Activated naive CD8-positive, alpha-beta T cell treated with anti-CD3 and anti-CD28 coated beads, Interleukin-2, amount 10 ng/mL, durations not matched to agents 7 days and 5 days (primary cell): ENCODE data around the gene STX7. TPM values are rescaled to one million over a fixed set of nuclear protein-coding genes. Genes with fewer than 3 reads are reported as not detected.

Source experiments
- ATAC-seq: fragments of 150-1000 bp; cut with Tn5 transposase; one replicate; pipeline ENCODE4 v1.10.0; 2021; ENCODE audit warnings: low read depth, moderate library complexity
- POLR2A ChIA-PET: fragments of 350-600 bp; sonication (Branson Sonifier 250); formaldehyde crosslinking; loops from one replicate; lab custom pipeline; 2021; ENCODE audit warnings: antibody characterized with exemption; lab: Charles Lee
- DNase-seq: peaks from one replicate; pipeline ENCODE4 v3.0.0; 2021
- H3K27ac Mint-ChIP-seq: one replicate; pipeline ENCODE4 v1.8.0; 2022; ENCODE audit warnings: mild to moderate bottlenecking, mixed read lengths
- H3K27me3 Mint-ChIP-seq: one replicate; pipeline ENCODE4 v1.8.0; 2022; ENCODE audit warnings: mild to moderate bottlenecking, moderate library complexity, mixed read lengths
- H3K36me3 Mint-ChIP-seq: one replicate; pipeline ENCODE4 v1.8.0; 2021; ENCODE audit warnings: mild to moderate bottlenecking, mixed read lengths
- H3K4me1 Mint-ChIP-seq: one replicate; pipeline ENCODE4 v1.8.0; 2021; ENCODE audit warnings: mixed read lengths
- H3K4me3 Mint-ChIP-seq: one replicate; pipeline ENCODE4 v1.8.0; 2022; ENCODE audit warnings: mild to moderate bottlenecking, moderate library complexity, mixed read lengths
- H3K9me3 Mint-ChIP-seq: one replicate; pipeline ENCODE4 v1.8.0; 2021; ENCODE audit warnings: mixed read lengths
- total RNA-seq, 2 experiments: library from RNA; stranded (reverse); gene quantifications; one replicate each; pipeline ENCODE4 v1.2.3, GENCODE V29; 2021

Gene STX7
- total RNA-seq, 2 experiments from 2014 or later, result 20.5 to 25.0 TPM

GRCh38 chr6:132411296-132411695 is 101.6 kb downstream of the STX7 start:
- Mint-ChIP-seq H3K27me3 (peaks cover 34% of the 10 kb centered on the region), H3K9me3 (no peaks in the 10 kb centered on the region), H3K36me3 (no peaks in the 10 kb centered on the region), H3K27ac (no peak overlapping the region), H3K4me1 (no peaks in the 10 kb centered on the region), H3K4me3 (no peak overlapping the region)
- POLR2A ChIA-PET, result no interaction called here
- DNase-seq, result no peak
- no peak for ATAC-seq

GRCh38 chr6:132410830-132411229 is 102.1 kb downstream of the STX7 start:
- no peaks in the 10 kb centered on the region for H3K4me1 Mint-ChIP-seq
- POLR2A ChIA-PET, result no interaction called here

GRCh38 chr6:132405143-132405915 is 107.6 kb downstream of the STX7 start:
- H3K9me3 Mint-ChIP-seq, result no peaks in the 10 kb centered on the region
- no peak overlapping the region for H3K4me3 Mint-ChIP-seq
- DNase-seq (no peak), ATAC-seq (no peak)
- POLR2A ChIA-PET, result no interaction called here
- peaks cover 3% of the 10 kb centered on the region for H3K4me1 Mint-ChIP-seq
- peaks cover 42% of the 10 kb centered on the region for H3K27me3 Mint-ChIP-seq
- no peaks in the 10 kb centered on the region for H3K36me3 Mint-ChIP-seq
- no peak overlapping the region for H3K27ac Mint-ChIP-seq

More at GRCh38 chr6:132410830-132411229, 102.1 kb downstream of the STX7 start:
- no peaks in the 10 kb centered on the region for H3K9me3 Mint-ChIP-seq
- peaks cover 35% of the 10 kb centered on the region for H3K27me3 Mint-ChIP-seq
- no peak overlapping the region for H3K27ac Mint-ChIP-seq
- no peak for DNase-seq
- no peak overlapping the region for H3K4me3 Mint-ChIP-seq
- no peaks in the 10 kb centered on the region for H3K36me3 Mint-ChIP-seq
- no peak for ATAC-seq

- ATAC-seq (no peak), DNase-seq (no peak)
- POLR2A ChIA-PET, result no interaction called here
- H3K9me3 Mint-ChIP-seq, result no peaks in the 10 kb centered on the region
- H3K4me1 Mint-ChIP-seq, result peaks cover 3% of the 10 kb centered on the region
- H3K36me3 Mint-ChIP-seq, result no peaks in the 10 kb centered on the region
- H3K27me3 Mint-ChIP-seq, result peaks cover 48% of the 10 kb centered on the region
- no peak overlapping the region for H3K27ac Mint-ChIP-seq
- no peak overlapping the region for H3K4me3 Mint-ChIP-seq
These were observed 108.2 kb downstream of the STX7 start for GRCh38 chr6:132404736-132405135.

GRCh38 chr6:132404330-132404729 is 108.6 kb downstream of the STX7 start:
- peaks cover 3% of the 10 kb centered on the region for H3K4me1 Mint-ChIP-seq
- H3K9me3 Mint-ChIP-seq, result no peaks in the 10 kb centered on the region
- H3K36me3 Mint-ChIP-seq, result no peaks in the 10 kb centered on the region
- ATAC-seq (no peak), DNase-seq (no peak)
- H3K4me3 Mint-ChIP-seq, result no peak overlapping the region
- H3K27me3 Mint-ChIP-seq, result peaks cover 51% of the 10 kb centered on the region
- POLR2A ChIA-PET, result no interaction called here
- no peak overlapping the region for H3K27ac Mint-ChIP-seq

GRCh38 chr6:132401618-132402285 is 111.2 kb downstream of the STX7 start:
- Mint-ChIP-seq H3K27ac (no peak overlapping the region), H3K4me3 (peak overlapping the region; percentile 19), H3K9me3 (no peaks in the 10 kb centered on the region), H3K4me1 (peaks cover 3% of the 10 kb centered on the region), H3K27me3 (peaks cover 58% of the 10 kb centered on the region), H3K36me3 (no peaks in the 10 kb centered on the region)
- POLR2A ChIA-PET, result no interaction called here
- ATAC-seq, result no peak
- no peak for DNase-seq

GRCh38 chr6:132400883-132401617 is 111.9 kb downstream of the STX7 start, which contains the start of gene MOXD1:
Gene MOXD1 (minus strand): TSS chr6:132401475. CDS start chr6:132401426, 49 bp downstream.
- peak within 1 kb of the TSS; percentile 66 for H3K4me3 Mint-ChIP-seq
- POLR2A ChIA-PET, result no interaction called here
- H3K36me3 Mint-ChIP-seq, result no peaks in the 10 kb centered on the region
- no peak within 1 kb of the TSS for H3K27ac Mint-ChIP-seq
- H3K27me3 Mint-ChIP-seq, result peaks cover 58% of the 10 kb centered on the region
- DNase-seq (peak; percentile 49), ATAC-seq (peak; percentile 66)
- no peaks in the 10 kb centered on the region for H3K9me3 Mint-ChIP-seq
- H3K4me1 Mint-ChIP-seq, result peaks cover 3% of the 10 kb centered on the region

- peak overlapping the region; percentile 66 for H3K4me3 Mint-ChIP-seq
- DNase-seq (no peak), ATAC-seq (no peak)
- POLR2A ChIA-PET, result no interaction called here
- no peaks in the 10 kb centered on the region for H3K36me3 Mint-ChIP-seq
- H3K4me1 Mint-ChIP-seq, result peaks cover 3% of the 10 kb centered on the region
- no peak overlapping the region for H3K27ac Mint-ChIP-seq
- H3K9me3 Mint-ChIP-seq, result no peaks in the 10 kb centered on the region
- H3K27me3 Mint-ChIP-seq, result peaks cover 57% of the 10 kb centered on the region
These were observed 112.4 kb downstream of the STX7 start for GRCh38 chr6:132400555-132400882.

GRCh38 chr6:132399376-132400074 is 113.4 kb downstream of the STX7 start:
- Mint-ChIP-seq H3K4me3 (no peak overlapping the region), H3K4me1 (peaks cover 3% of the 10 kb centered on the region)
- POLR2A ChIA-PET, result no interaction called here

More at GRCh38 chr6:132399376-132400074, 113.4 kb downstream of the STX7 start:
- H3K27me3 Mint-ChIP-seq, result peaks cover 58% of the 10 kb centered on the region
- no peak for ATAC-seq
- no peaks in the 10 kb centered on the region for H3K36me3 Mint-ChIP-seq
- no peak overlapping the region for H3K27ac Mint-ChIP-seq
- H3K9me3 Mint-ChIP-seq, result peaks cover 3% of the 10 kb centered on the region
- no peak for DNase-seq

Other genes with a start within 250 kb of the STX7 start
- gene MOXD1, start 111.6 kb downstream of the STX7 start, total RNA-seq, result not detected
- not detected for gene TAAR9, start 25.2 kb upstream of the STX7 start, total RNA-seq
- gene TAAR8, start 39.6 kb upstream of the STX7 start, total RNA-seq, result not detected
- not detected for gene TAAR6, start 57.2 kb upstream of the STX7 start, total RNA-seq
- gene TAAR5, start 76.6 kb upstream of the STX7 start, total RNA-seq, result not detected
- gene TAAR2, start 111.2 kb upstream of the STX7 start, total RNA-seq, result not detected
- gene TAAR1, start 146.1 kb upstream of the STX7 start, total RNA-seq, result not detected
- not detected for gene VNN1, start 200.9 kb upstream of the STX7 start, total RNA-seq
- 10 to 100 TPM; 30.4 to 31.5 TPM for gene VNN2, start 244.8 kb upstream of the STX7 start, total RNA-seq